KBM-7 (cell line): ENCODE data around the gene TUBA4B.
"Not testable (repeated sequence)": the region's sequence is repeated elsewhere in the genome, so short reads cannot be mapped to it uniquely, and the experiment has no call there.

ENCODE experiments used
- DNase-seq: peaks from one replicate; pipeline ENCODE4 v3.0.0-alpha.2; 2015
- in situ Hi-C: fragments of 300-500 bp; cut with MboI; formaldehyde crosslinking; loops from 2 replicates; pipeline ENCODE4 v1.14.3; 2020; ENCODE audit warnings: low sequenced_read_pairs, low pct_unique_long_range_greater_than_20kb, mixed read lengths

Gene TUBA4B

DNA sequence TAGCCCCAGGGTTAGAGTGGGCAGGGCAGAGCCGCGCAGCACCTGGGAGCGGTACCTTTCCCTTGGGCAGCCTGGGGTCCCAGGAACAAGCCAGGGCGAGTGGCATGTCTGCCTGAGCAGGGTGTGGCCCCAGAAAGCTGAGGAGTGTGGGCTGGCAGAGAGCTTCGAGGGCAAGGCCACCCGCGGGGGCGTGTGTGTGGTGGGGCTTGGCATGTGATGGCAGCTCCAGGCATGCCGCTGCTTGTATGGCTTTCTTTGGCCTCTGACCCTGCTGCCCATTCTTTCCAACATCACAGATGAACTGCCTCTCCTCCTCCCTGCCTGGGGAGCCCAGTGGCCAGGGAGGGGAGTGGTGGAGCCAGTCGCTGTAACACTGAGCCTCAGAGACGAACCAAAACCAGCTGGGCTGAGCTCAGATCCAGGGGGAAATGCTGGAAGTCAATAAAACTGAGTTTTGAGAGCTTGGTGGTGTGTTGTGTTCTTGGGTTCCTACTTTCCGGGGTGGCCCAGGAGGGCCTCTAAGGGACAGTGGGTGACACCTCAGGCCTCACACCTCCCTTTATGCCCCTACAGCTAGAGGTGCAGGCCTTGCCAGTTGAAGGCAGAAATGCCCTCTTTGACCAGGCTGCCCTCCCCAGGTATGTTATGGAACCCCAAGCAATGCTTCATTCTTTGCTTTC lies 33.5 kb downstream of the TUBA4B start:
- in situ Hi-C loops: no loop called here
- DNase-seq: no peak

DNA sequence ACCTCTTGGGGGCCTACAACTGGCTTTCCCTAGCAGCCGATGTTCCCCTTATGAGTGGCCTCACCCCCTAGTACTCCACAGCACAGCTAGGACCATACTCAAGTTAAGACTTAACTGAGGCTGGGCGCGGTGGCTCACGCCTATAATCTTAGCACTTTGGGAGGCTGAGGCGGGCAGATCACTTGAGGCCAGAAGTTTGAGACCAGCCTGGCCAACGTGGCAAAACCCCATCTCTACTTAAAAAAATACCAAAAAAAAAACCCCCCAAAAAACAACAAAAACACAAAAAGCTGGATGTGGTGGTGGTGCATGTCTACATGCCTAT lies 34.0 kb downstream of the TUBA4B start:
- in situ Hi-C loops, DNase-seq: not testable (repeated sequence)

DNA sequence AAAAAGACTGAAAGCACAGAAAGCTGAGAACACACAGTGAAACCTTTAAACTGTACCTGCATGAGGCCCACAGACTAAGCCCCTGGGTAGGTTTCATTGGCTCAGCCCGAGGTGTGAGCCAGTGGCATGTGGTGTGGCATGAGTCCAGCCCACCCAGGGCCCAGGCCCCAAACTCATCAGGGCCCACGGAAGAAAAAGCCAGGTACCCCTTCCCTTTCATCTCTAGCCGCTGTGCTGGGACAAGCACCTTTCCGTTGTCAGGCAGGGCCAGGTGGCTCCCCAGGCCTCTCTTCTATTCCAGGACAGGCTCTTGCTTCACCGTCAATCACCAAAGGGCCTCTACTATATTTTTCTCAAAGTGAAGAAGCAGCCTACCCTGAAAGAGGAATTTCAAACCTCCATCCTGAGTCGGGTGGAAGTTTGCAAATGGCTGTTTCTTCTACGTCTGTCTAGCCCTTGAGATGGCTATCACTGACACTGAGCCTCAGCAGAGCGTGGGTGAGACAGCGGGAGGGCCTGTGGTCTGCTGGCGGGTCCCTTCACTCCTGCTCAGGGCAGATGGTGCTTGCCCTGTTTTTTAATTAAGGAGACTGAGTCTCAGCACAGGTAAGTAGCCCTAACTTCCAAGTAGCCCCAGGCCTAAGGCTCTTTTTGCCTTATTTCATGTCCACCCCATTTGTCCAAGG lies 34.7 kb downstream of the TUBA4B start:
- in situ Hi-C loops: no loop called here
- DNase-seq: peak; percentile 22

DNA sequence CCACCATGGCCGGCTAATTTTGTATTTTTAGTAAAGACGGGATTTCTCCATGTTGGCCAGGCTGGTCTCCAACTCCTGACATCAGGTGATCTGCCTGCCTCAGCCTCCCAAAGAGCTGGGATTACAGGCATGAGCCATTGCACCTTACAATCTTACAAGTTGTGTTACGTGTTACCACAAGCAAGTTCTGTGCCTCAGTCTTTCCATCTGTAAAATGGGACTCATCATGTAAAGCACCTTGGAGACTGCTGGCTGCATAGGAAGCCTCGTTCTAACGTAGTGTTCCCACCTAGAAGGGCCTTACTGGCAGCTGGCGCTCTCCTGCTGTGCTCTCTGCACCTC lies 36.1 kb downstream of the TUBA4B start:
- in situ Hi-C loops: no loop called here

DNA sequence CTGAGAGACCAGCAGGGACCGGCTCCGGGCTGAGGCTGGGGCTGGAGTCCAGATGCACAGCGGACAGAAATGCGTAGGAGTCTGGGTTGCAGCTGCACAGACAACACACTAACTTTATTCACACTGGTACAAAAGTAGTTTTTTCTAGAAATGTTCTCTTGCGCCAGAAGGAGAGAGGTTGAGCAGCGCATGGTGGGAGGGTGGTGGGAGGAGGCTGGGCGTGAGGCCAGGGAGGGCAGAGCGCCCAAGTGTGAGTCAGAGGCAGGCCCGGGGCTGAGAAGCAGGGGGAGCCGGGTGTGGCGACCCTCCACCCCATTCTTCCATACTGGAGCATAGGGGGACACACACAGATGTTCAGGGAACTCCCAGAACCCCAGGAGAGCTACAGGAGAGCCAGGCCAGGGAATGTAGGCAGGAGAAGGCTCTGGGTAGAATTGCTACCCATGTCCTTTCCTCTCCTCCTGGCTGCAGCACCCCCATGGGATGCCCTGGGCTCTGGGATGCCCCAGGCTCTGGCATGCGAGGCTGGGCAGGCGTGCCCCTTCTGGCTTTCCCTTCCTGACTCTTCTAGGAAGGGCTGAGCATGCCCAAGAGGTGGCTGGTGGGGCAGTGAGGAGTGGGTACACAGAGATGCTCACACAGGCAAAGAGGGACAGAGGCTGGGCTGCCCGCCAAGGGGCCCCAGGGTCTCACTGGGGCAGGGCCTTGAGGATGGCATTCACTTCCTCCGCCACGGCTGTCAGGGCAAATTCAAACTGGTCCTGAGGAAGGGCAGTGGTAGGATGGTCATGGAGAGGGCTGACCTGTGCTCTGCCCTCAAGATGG lies 36.7 kb downstream of the TUBA4B start:
- no peak for DNase-seq

More for the DNA sequence above, 36.1 kb downstream of the TUBA4B start:
- no peak for DNase-seq

DNA sequence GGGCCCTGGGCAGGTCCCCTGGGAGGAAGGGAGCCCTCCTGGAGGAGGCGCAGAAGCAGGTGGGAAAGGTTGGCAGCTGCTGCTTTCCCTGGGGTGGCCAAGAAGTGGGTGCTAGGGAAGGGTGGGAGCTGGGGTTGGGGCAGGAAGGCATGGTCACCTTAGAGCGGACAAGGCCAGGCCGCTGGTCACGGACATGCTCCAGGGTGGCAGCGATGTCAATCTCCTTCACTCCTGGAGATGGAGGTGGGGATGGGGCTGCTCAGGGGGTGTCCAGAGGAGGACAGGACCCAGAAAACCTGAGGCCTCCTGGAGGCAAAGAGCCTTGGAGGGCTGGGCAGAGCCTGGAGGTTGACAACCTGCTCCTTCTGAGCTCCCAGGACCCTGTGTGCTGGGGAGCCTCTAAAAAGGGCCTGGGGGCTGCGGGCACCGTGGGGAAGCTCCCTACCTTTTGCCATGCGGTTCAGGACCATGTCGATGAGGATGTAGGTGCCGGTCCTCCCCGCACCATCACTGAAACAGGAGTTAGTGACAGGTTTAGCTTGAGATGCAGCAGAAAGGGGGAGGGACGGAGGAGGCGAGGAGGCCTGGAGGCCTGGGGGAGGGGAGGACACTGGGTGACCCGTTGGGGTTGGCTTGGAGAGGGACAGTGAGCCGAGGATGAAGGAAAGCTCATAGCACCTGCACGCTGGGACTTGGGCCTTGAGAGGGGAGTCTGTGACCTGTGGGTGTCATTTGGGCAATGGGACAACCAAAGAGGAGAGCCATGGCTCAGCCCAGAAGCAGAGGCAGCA lies 37.5 kb downstream of the TUBA4B start:
- no peak for DNase-seq
- in situ Hi-C loops: no loop called here

More for the DNA sequence above, 36.7 kb downstream of the TUBA4B start:
- in situ Hi-C loops: no loop called here

DNA sequence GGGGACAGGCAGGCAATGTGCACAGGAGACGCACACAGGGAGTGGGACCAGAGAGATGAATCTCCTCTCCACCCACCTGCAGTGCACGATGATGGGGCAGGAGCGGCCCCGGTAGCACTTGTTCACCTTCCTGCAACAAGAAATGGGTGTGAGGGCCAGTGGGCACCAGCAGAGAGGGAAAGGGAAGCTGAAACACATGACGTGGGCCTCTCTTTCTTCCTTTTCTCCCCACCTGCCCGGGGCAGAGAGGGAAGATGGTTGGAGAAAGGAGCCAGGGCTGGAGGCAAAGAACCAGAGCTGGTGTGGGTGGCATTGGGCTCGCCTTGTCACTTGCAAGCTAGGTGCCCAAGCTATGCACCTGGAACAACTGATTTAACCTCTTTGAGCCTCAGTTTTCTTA lies 38.4 kb downstream of the TUBA4B start:
- in situ Hi-C loops: no loop called here
- no peak for DNase-seq

DNA sequence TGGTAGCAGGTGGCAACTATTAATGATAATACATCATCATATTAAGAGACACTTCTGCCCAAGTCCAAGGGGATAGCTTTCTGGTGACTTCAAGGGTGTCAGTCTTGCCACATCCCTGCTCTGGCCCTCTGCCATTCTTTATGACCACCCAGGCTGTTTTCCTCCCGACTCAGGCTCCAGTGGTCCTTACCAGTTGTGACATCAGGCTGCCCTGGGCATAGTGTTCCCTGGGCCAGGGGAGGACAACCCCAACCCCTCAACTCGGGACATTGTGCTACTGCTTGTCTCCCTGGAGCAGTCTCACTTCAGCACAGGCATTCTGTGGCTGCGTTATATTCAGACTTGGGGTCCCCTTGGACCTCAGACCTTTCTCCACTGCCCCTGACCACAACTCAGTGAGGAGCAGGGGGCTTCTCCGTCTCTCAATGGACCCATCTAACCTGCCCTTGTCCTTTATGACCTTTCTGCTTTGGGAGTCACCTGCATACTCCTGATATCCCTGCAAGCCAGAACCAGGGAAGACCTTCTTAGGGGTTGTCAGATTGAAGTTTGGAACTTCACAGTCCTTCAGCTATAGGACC lies 39.0 kb downstream of the TUBA4B start:
- DNase-seq: no peak
- in situ Hi-C loops: no loop called here

DNA sequence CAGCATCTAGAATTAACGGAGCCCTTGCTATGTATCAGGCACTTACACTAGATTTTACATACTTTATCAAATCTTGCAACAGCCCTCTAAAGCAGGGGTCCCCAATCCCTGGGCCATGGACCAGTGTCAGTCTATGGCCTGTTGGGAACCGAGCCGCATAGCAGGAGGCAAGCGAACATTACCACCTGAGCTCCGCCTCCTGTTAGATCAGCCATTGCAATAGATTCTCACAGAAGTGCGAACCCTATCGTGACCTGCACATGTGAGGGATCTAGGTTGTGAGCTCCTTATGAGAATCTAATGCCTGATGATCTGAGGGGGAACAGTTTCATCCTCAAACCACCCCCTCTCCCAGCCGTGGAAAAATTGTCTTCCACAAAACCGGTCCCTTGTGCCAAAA lies 39.6 kb downstream of the TUBA4B start:
- no peak for DNase-seq
- in situ Hi-C loops: no loop called here

DNA sequence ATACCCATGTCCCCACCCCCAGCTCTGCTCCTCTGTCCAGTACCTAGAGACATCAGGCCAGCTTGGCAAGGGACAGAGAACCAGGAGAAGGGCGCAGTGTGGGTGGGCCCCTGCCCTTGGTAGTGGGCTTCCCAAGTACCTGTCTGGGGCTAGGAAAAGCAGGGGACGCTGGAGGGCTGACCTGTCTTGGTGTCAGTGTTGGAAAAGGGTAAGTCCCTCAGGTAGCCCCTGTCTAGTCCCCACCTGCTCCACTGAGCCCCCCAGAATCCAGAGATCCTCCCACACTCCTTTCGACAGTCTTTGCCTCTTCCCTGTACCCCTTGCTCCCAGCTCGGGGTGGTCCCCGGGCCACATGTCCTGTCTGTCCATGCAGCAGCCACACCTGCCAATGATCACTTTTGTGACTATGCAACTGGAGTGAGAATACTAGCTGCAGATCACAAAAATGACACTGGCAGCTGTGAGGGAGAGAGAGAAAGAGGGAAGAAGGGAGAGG lies 40.7 kb downstream of the TUBA4B start:
- no peak for DNase-seq
- in situ Hi-C loops: no loop called here

DNA sequence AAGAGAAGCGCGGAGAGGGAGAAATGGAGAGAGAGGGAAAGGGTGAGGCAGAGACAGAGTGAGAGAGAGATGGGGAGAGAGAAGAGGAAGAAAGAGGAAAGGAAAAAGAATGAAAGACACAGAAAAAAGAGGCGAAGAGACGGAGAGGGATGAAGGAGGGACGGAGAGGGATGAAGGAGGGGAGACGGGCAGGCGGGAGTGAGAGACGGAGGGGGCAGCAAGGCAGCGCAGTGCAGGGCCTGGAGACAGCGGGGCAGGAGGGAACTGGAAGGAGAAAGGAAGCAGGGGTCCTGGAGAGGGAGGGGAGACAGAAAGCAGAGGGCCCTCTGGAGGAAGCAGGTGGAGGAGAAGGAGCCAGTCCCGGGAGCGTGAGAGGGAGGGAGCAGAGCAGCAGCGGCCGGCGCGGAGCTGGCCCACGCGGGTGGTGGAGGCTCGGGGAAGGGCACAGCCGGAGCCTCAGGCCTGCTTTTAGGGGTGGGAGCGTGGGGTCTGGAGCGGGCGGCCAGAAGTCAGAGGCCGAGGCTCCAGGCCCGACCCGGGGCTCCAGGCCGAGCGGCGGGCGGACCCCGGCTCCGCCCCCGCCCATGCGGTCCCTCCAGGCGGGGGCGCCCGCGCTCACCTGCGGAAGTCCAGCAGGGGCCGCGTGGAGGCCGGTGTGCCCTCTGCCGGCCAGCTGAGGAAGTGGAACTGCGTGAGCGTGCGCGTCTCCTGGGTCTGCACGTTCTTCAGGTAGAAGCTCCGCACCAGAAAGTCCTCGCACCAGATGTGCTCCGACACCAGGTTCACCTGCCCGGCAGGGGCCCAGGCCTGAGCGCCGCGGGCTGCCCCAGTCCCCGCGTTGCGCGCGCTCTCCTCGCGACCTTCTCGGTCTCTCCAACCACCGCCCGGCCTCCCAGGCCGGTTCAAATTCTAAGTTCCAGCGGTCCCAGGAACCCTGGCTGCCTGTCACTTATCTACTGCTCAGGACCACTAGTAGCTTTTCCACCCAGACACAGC lies 41.6 kb downstream of the TUBA4B start:
- in situ Hi-C loops: no loop called here
- peak; percentile 95 for DNase-seq

DNA sequence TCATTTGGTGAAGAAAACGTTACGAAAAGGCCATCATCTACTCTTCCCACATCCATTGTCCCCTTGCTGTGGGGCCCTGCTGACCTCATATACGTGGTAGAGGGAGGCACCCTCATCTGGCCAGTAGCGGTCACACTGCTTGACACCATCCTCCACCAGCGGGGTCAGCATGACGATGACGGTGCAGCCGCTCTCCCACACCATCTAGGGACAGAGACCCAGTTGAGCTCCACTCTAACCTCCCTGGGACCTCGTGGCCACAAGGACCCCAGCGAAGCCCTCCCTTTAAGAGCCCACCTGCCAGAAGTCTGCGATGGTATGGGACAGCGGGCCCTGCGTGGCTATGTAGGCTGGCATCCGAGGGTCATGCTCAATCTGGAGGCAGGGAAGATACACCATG lies 43.1 kb downstream of the TUBA4B start:
- in situ Hi-C loops: no loop called here
- DNase-seq: no peak

DNA sequence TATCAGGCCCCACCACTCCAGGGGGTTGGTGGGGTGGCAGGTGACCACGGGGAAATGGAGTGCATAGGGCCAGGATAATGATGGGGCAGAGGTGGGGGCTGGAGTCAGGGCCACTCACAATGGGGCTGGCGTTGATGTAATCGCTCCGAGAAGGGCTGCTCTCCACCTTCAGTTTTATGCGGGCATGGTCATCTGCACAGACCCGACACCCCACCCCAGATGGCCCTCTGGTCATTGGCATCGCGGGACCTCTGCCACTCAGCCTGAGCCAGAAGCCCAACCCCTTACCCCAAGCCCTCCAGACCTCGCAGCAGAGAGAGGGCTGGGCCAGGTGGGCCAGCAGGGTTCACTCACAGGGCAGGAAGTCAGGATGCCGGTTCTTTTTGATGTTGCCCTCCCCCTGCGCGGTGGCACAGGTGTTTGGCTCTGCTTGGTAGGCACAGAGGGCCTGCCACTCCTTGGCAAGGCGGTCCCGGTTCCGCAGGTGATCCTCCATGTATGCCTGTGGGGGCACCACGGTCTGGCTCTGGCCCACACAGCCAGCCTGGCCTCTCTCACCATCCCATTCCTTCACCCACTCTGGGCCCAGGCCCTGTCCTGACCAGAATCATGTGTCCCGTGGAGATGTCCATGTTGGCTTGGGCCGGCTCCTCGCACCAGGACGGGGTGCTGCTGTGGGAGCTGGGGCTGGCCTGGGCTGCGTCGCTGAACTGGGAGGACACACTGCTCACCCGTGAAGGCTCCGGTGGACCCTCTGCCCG lies 43.8 kb downstream of the TUBA4B start:
- DNase-seq: no peak
- in situ Hi-C loops: no loop called here

DNA sequence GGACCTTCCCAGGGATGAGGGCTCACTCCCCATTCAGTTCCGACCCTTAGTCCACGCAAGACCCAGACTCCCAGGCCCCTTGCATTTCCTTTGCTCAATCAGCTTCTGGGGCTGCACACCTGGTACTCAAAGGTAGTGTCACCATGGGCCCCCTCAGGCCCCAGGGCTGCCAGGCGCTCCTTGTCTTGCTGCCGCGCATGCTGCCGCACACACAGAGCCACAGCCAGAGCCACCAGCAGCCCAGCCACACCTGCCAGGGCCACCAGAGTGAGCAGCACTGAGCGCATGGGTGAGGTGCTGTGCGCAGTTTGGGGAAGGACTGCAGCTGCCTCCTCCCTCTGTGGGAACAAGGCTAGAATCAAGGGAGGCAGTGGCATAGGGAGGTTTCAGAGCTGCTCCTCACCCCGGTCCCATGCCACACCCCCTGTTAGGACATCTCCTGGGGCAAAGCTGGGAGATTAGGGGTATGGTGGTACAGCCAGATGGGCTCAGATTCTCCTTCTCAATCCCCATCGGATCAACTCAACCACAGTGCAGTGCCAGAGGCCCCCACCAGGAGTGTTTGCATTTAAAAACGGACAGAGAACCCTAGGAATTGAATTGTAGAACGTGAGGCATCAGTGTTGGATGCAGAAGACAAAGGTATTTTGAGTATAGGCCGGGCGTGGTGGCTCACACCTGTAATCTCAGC lies 44.9 kb downstream of the TUBA4B start:
- in situ Hi-C loops: no loop called here

DNA sequence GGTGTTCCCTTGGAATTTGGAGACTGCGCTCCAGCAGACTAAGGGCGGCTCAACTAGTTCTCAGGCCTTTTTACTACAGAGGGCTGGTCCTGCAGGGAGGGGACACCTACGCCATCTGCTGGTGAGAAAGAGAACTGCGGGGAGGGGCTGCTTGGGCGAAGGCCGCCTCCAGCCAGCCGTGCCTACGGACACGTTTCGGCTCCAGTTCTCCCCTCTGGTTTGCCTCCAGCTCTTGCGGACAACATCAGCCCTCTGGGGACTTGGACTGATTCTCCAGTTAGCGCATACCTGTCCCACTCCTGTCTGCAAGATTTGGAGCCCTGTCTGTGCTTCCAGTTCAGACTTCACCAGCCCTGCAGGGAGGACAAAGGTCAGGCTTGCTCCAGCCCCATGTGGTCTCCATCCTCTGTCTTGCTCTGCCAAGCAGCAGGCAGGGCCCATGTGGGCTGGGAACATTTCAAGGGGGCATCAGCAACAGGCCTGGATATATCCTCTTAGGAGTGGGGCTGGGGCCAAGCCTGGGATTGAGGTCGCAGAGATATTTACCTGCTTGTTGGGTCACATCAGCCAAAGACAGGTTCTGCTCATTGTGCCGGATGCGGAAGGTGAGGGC lies 45.8 kb downstream of the TUBA4B start:
- in situ Hi-C loops: no loop called here
- DNase-seq: peak; percentile 89

More for the DNA sequence above, 44.9 kb downstream of the TUBA4B start:
- no peak for DNase-seq

DNA sequence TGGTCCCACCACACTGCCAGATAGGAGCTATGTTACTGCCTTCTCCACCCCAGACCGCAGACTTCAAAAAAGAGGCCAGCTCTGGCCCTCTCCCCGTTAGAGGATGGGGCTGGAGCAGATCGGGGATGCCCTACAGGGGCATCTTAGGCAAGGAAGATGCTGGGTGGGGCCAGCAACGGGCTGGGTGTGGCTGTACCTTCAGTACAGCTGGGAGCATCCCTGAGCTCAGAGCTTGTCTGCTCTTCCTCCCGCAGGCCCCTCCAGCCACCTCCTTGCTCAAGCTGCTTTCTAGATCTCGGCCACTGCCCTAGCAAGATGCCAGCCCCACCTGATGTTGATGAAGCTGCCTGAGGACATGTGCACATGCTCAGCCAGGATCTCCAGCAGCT lies 46.3 kb downstream of the TUBA4B start:
- in situ Hi-C loops: no loop called here
- no peak for DNase-seq
